HL-60 (cell line): ENCODE data around the gene ONECUT1.

Experiments used
- DNase-seq, 2 experiments: peaks; one replicate each; pipeline ENCODE4 v3.0.0-alpha.2; 2010 to 2020; ENCODE audit warnings: low read depth in 1 of 2, low spot score in 1 of 2
- H3K27ac ChIP-seq: fragments of 250-450 bp; sonication (Bioruptor Pico); replicated peaks from 2 replicates; pipeline ENCODE4 v1.5.1; 2020; ENCODE audit warnings: mild to moderate bottlenecking, moderate library complexity
- H3K27me3 ChIP-seq: fragments of 250-450 bp; sonication (Bioruptor Pico); 2 replicates; pipeline ENCODE4 v1.5.1; 2021; ENCODE audit warnings: mild to moderate bottlenecking, moderate library complexity; ENCODE audit not compliant: insufficient read depth, poor library complexity, severe bottlenecking
- H3K4me3 ChIP-seq: replicated peaks from 2 replicates; pipeline ENCODE4 v1.5.1; 2011; ENCODE audit warnings: mild to moderate bottlenecking, control low read depth, low read length; ENCODE audit not compliant: insufficient read depth
- GABPA ChIP-seq: IDR thresholded peaks from 2 replicates; pipeline ENCODE4 v1.6.1; 2012; ENCODE audit warnings: low read depth
- POLR2AphosphoS5 ChIP-seq: IDR thresholded peaks from 2 replicates; pipeline ENCODE4 v1.6.1; 2012; ENCODE audit warnings: low read depth
- REST ChIP-seq: IDR thresholded peaks from 2 replicates; pipeline ENCODE4 v1.6.1; 2012; ENCODE audit warnings: low read depth; ENCODE audit not compliant: insufficient replicate concordance
- SPI1 ChIP-seq: IDR thresholded peaks from 2 replicates; pipeline ENCODE4 v1.6.1; 2012; ENCODE audit warnings: low read depth, mild to moderate bottlenecking, borderline replicate concordance
- TF ChIP-seq, protein P1 (sequence below): IDR thresholded peaks from one replicate; pipeline ENCODE4 v1.5.1; 2011; ENCODE audit warnings: low read length, control low read depth, inconsistent platforms; ENCODE audit not compliant: insufficient read depth

Gene ONECUT1

GRCh38 chr15:52726195-52726594 is 63.9 kb downstream of the ONECUT1 start:
- Histone ChIP-seq H3K27ac (no peak overlapping the region), H3K4me3 (no peak overlapping the region), H3K27me3 (no peaks in the 10 kb centered on the region)
- no peak for DNase-seq
- TF ChIP-seq GABPA (no peak), POLR2AphosphoS5 (no peak), REST (no peak), SPI1 (no peak)
- TF ChIP-seq, protein P1, sequence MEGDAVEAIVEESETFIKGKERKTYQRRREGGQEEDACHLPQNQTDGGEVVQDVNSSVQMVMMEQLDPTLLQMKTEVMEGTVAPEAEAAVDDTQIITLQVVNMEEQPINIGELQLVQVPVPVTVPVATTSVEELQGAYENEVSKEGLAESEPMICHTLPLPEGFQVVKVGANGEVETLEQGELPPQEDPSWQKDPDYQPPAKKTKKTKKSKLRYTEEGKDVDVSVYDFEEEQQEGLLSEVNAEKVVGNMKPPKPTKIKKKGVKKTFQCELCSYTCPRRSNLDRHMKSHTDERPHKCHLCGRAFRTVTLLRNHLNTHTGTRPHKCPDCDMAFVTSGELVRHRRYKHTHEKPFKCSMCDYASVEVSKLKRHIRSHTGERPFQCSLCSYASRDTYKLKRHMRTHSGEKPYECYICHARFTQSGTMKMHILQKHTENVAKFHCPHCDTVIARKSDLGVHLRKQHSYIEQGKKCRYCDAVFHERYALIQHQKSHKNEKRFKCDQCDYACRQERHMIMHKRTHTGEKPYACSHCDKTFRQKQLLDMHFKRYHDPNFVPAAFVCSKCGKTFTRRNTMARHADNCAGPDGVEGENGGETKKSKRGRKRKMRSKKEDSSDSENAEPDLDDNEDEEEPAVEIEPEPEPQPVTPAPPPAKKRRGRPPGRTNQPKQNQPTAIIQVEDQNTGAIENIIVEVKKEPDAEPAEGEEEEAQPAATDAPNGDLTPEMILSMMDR = no peak

- no peak for DNase-seq
- Histone ChIP-seq H3K27ac (no peak overlapping the region), H3K27me3 (no peaks in the 10 kb centered on the region), H3K4me3 (no peak overlapping the region)
- TF ChIP-seq POLR2AphosphoS5 (no peak), GABPA (no peak), REST (no peak), SPI1 (no peak)
- TF ChIP-seq, protein P1 = no peak
These were observed 71.6 kb downstream of the ONECUT1 start for GRCh38 chr15:52718551-52718950.

DNA sequence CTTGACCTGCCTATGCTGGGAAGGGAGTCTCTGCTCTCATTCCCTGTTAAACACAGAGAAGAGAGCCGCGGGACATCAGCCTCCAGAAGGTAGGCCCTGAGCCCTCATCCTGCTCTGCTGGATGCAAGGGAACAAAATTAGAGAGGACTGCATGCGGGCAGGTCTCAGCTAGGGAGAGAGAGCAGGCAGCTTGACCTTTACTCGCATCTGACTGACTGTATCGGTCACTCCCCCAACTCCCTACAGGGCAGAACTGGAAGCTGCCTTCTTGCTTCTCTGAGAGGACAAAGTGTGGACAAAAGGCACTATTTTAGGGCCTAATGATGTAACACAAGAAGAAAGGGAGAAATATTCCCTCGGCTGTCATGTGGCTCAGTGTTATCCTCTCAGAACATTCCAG is 72.2 kb downstream of the ONECUT1 start:
- no peak for DNase-seq
- no peak overlapping the region for H3K27ac ChIP-seq
- no peak overlapping the region for H3K4me3 ChIP-seq
- TF ChIP-seq GABPA = no peak
- TF ChIP-seq REST = no peak
- TF ChIP-seq SPI1 = no peak
- TF ChIP-seq, protein P1 = no peak
- no peak for TF ChIP-seq POLR2AphosphoS5
- no peaks in the 10 kb centered on the region for H3K27me3 ChIP-seq
